Amygdala (tissue), 56 donors: ENCODE data around the gene WASF2.
A peak's percentile ranks its signal among the peaks of the same experiment; 100 is the strongest.
"Not testable (repeated sequence)": the region's sequence is repeated elsewhere in the genome, so short reads cannot be mapped to it uniquely, and the experiment has no call there.

ENCODE experiments used
- DNase-seq, 56 donors: peaks; one replicate each; lab custom pipeline; 2025; lab: John Stamatoyannopoulos, UW

WASF2 gene

DNA sequence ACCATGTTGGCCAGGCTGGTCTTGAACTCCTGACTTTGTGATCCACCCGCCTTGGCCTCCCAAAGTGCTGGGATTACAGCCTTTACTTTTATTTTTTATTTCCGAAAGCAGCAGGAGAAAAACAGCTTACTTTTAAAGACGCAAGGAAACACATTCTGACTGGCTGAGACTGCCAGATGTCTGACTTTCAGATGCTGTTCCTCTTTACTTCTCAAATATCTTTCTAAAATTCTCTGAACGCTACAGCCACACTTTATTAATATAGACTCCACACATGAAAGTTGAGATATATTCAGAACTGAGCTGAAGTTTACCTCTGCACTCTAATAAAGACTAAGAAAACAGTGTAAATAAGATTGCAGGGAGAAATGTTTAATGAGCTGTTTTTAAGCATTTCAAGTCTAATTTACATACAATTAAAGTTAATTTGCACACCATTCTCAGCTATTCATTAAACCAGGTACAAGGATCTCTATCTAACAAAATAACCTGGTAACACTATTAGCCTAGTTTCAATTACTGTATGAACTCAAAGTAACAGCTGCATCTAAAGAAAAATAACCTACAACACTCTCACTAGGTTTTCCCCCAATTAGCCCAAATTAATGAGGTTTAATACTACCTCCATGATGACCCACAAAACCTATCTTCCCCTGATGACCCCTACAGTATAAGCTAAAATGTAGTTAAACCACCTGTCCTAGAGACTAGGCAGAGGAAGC lies 24.9 kb downstream of the WASF2 start:
- DNase-seq, result no peak

DNA sequence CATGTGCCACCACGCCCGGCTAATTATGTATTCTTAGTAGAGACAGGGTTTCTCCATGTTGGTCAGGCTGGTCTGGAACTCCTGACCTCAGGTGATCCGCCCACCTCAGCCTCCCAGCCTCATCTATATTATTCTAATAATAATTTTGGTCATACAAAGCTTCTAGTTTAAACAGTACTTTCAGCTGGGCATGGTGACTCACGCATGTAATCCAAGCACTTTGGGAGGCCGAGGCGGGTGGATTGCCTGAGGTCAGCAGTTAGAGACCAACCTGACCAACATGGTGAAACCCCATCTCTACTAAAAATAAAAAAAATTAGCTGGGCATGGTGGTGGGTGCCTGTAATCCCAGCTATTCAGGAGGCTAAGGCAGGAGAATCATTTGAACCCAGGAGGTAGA lies 26.1 kb downstream of the WASF2 start:
- not testable (repeated sequence) for DNase-seq

DNA sequence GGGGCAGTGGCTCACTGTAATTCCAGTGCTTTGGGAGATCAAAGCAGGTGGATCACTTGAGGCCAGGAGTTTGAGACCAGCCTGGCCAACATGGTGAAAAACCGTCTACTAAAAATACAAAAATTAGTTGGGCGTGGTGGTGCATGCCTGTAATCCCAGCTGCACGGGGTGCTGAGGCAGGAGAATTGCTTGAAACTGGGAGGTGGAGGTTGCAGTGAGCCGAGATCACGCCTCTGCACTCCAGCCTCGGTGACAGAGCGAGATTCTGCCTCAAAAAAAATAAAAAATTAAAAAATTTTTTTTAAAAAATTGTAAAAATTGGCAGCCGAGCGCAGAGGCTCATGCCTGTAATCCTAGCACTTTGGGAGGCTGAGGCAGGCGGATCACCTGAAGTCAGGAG lies 31.4 kb downstream of the WASF2 start:
- not testable (repeated sequence) for DNase-seq

DNA sequence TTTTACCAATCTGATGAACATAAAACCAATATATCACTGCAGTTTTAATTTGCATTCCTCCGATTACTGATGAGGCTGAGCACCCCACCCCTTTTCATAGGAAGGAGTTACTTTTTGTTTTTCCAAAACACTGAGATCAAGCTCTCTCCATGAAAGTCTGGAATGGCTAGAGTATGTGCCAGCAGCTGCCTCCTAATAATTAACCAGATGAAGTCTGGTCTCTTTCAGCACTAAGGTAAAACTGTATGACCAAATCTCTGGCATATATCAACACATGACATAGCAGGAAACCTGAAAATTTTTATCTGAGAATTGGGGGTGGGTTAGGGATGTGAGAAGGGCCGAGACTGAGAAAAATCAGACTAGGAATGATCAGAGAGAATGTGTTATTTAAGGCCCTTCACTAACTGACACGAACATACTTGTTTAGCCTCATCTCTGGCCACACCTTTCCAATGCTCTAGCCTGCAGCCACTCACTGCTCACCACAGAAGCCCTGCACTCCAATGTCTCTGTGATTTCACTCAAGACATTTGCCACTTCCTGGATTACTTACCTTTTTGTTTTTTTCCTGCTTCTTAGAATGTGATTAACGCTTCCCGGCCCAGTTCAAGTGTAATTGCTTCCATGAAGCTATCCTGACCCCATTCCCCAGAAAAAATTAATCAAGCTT lies 34.7 kb downstream of the WASF2 start:
- no peak for DNase-seq

DNA sequence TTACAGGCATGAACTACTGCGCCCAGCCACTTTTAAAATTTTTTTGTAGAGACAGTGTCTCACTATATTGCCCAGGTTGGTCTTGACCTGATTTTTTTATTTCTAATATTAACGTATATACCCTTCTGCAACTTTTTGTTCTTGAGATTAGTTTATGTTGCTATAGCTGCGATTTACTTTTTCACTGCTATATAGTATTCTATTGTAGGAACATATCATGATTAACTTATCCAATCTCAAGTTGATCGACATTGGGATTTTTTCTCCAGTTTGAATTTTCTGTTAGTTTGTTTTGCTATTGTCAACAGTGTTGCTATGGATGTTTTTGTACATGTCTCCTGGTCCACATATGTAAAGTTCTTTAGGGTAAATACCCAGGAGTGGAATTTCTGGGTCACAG lies 35.4 kb downstream of the WASF2 start:
- DNase-seq, result no peak

- no peak for DNase-seq
Measured at GRCh38 chr1:27451343-27451742, 38.6 kb downstream of the WASF2 start.

DNA sequence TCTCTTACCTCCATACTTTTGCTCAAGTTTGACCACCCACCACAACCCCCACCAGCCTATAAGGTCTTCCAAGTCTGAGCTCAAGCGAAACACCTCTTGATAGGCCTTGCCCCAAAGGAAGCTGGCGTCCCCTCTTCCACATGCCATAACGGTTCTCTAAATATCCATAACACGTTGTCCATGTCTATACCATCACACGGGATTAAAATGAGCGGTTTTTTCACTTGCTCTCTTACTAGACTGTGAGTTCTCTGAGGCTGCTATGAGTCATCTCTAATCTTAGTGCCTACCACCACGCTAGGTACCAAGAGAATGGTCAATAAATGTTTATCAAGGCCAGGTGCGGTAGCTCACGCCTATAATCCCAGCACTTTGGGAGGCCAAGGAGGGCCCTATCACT lies 41.0 kb downstream of the WASF2 start:
- DNase-seq, result no peak

- no peak for DNase-seq
Measured at GRCh38 chr1:27447883-27448282, 42.1 kb downstream of the WASF2 start.

DNA sequence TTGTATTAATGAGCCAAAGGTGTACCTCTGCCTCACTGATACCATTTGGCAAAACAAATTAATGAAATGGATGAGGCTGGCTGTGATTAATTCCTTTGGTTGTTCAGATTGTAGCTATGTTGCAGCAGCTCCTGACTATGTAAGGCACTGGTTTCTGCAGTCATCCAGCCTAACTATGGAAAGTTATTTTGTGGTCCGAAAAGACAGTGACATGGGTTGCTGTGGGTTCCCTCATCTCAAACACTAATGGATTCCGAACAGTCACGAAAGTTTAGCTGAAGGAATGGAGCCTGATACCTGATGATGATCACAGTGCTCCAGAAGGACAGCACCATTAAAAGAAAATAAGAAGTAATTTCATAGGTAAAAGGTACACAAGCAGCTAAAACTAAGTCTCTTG lies 42.6 kb downstream of the WASF2 start:
- DNase-seq, result no peak

GRCh38 chr1:27446496-27447020 lies 43.4 kb downstream of the WASF2 start:
- DNase-seq, result no peak

DNA sequence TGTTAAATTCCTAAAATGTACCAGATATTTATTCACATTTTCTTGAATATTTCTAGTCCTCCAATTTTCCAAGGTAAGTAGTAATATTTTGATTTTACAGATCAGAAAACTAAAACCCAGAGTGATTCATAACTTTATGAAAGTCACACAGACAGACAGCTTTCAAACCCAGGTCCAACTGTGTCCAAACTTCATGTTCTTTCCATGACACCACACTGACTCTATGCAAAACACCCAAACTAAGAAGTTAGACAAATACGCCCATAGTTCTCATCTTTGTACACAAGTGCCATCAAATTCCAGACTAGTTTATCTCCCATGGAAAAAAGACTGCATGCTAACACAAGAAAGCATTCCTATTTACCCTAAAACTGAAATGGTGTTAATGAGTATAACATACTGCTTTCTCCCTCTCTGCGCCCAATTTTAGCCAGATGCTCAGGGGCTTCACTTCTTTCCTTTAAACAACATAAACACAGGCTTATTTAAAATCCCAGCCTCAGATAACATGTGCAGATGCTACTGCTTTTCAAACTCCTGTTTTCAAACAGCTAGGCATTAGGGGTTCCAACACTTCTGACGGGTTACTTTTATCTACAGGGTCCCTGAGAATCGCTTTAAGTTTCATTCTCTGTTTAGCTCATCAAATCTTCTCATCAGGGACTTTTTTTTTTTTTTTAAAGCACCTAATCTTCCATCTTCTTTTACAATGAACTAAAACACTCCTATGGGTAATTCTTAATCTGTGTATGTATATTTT lies 44.6 kb downstream of the WASF2 start:
- DNase-seq, result no peak

DNA sequence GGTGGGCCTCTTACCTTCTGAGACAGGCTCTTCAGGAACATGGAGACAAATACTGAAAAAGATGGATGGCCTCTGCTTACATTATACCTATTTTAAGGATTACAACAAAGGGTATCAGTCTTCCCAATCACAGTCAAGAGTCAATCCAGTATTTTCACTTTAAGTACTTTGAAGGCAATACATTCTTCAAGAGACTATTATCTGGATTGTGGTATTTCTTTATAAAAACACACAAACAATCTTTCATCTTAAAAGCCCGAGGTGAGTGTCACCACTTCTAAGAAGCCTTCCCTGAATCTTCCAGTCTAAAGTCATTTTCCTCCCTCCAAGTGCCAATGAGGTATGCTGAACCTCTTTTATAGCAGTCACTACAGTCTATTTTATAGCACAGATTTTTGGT lies 45.3 kb downstream of the WASF2 start:
- DNase-seq, result no peak

DNA sequence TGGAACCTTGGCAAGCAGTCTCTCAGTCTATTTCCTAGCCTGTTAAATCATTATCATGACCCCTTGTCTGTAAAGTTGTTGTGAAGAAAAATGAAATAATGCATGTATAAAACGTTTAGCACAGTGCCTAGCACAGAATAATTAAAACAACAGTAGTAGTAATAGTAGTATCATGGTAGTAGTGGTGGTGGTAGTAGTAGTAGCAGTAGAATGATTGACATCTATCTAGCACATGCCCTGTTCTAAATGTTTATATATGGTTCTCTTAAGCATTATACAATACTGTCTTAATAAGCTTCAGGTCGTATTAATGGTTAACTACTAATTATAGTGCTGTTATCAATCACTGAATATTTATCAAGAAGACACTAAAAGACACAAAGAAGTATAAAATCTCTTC lies 50.8 kb downstream of the WASF2 start:
- no peak for DNase-seq

DNA sequence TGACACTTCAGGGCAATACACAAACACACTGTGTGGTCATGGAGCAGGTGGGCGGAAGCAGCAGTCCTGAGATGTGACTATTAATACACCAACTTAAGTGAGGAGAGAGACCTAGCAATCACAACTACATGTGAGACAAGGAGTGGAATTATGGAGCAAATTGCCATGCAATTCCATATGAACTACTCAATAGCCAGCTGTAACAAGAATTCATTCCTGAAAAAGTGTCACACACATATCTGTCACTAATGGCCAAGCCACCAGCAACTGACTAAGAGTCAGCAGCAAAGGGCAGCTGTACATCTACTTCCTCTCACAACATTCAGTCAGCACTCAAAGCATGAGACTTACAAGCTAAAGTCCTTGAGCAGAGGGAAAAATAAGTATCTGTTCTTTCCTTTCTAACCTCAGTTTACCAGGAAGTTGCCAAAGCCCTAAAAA lies 51.3 kb downstream of the WASF2 start:
- DNase-seq, result no peak

GRCh38 chr1:27436204-27437159 lies 53.5 kb downstream of the WASF2 start:
- peak in 1 of 56 donors; percentile 27 for DNase-seq

GRCh38 chr1:27435566-27436203 lies 54.3 kb downstream of the WASF2 start:
- DNase-seq, result peak in 5 of 56 donors; percentile 3 to 49 (median 7)

DNA sequence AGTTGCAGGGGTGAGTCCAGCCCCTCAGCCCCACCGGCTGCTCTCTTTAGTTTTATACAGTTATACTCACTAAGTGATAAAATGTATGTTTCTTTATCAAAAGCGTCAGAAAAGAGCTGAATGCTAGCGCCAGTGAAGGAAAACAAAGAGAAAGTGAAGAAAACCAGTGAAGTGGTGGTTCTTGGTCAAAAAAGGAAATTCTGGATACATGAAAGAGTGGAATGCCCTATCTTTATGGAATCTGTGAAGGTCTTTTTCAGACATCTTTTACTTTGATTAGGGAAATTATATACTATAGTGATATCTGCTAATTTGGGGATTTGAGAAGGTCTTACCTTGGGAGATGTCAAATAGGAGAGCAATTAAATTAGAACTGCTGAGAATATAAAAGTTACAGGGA lies 56.3 kb downstream of the WASF2 start:
- DNase-seq, result no peak

DNA sequence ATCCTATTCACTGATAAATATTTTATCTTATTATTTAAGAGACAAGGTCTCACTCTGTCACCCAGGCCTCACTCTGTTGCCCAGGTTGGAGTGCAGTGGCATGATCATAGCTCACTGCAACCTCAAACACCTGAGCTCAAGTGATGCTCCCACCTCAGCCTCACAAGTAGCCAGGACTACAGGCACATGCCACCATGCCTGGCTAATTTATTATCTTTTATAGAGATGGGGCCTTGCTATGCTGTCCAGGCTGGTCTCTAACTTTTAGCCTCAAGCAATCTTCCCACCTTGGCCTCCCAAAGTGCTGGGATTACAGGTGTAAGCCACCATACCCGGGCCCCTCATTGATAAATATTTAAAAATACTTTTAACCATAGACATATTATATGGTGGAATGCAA lies 57.2 kb downstream of the WASF2 start:
- not testable (repeated sequence) for DNase-seq

DNA sequence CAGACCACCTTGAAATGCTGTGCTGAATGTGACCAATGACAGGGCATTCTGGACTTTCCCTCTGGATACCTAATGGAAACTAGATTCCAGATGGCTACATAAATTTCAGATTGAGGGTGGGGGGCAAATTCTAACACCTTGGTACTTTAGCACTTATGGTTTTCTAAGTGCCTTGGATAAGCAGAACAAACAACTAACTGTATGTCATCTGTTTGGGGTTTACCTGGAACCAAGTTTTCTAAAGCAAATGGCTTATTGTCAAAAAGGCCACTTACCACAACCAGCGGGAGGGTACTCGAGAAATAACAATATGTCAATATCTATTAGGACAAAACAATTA lies 58.4 kb downstream of the WASF2 start:
- no peak for DNase-seq
